Measurements from ENCODE around the gene WNT7A. TPM values are rescaled to one million over a fixed set of nuclear protein-coding genes. Genes with fewer than 3 reads are reported as not detected.
"Not testable (repeated sequence)": the region's sequence is repeated elsewhere in the genome, so short reads cannot be mapped to it uniquely, and the experiment has no call there.

The WNT7A gene
- 0.16 TPM for total RNA-seq

- ATAC-seq, result peak; percentile 37
Observed at GRCh38 chr3:13879946-13880810, at the start of gene WNT7A. Gene WNT7A (minus strand): TSS chr3:13880071. CDS start chr3:13879816, 255 bp downstream.

- ATAC-seq, result not testable (repeated sequence)
Observed at GRCh38 chr3:13928741-13929140, 48.9 kb upstream of the WNT7A start.

- ATAC-seq, result no peak
Observed at GRCh38 chr3:13927295-13927694, 47.4 kb upstream of the WNT7A start.

- no peak for ATAC-seq
Observed at GRCh38 chr3:13916375-13916774, 36.5 kb upstream of the WNT7A start.

GRCh38 chr3:13902648-13903238, 22.9 kb upstream of the WNT7A start:
- no peak for ATAC-seq

- ATAC-seq, result no peak
Observed at GRCh38 chr3:13901935-13902584, 22.2 kb upstream of the WNT7A start.

GRCh38 chr3:13898346-13898745, 18.5 kb upstream of the WNT7A start:
- no peak for ATAC-seq

- peak; percentile 77 for ATAC-seq
Observed at GRCh38 chr3:13896473-13897154, 16.7 kb upstream of the WNT7A start.

- peak; percentile 97 for ATAC-seq
Observed at GRCh38 chr3:13895155-13896105, 15.6 kb upstream of the WNT7A start.

- no peak for ATAC-seq
Observed at GRCh38 chr3:13894807-13895154, 14.9 kb upstream of the WNT7A start.

GRCh38 chr3:13894096-13894806, 14.4 kb upstream of the WNT7A start:
- ATAC-seq, result no peak

- ATAC-seq, result no peak
Observed at GRCh38 chr3:13892304-13892703, 12.4 kb upstream of the WNT7A start.

GRCh38 chr3:13891492-13892073, 11.7 kb upstream of the WNT7A start:
- no peak for ATAC-seq

- ATAC-seq, result no peak
Observed at GRCh38 chr3:13891017-13891392, 11.1 kb upstream of the WNT7A start.

GRCh38 chr3:13890377-13891016, 10.6 kb upstream of the WNT7A start:
- peak; percentile 50 for ATAC-seq

GRCh38 chr3:13888576-13888975, 8.7 kb upstream of the WNT7A start:
- no peak for ATAC-seq

- no peak for ATAC-seq
Observed at GRCh38 chr3:13887495-13888300, 7.8 kb upstream of the WNT7A start.

GRCh38 chr3:13886593-13887129, 6.8 kb upstream of the WNT7A start:
- ATAC-seq, result no peak

- no peak for ATAC-seq
Observed at GRCh38 chr3:13885704-13886010, 5.8 kb upstream of the WNT7A start.
